Mucosa of gallbladder (tissue), 1 donor: Measurements from ENCODE around the gene RAB3GAP2. TPM values are rescaled to one million over a fixed set of nuclear protein-coding genes. Genes with fewer than 3 reads are reported as not detected.
"Not testable (repeated sequence)": the region's sequence is repeated elsewhere in the genome, so short reads cannot be mapped to it uniquely, and the experiment has no call there.

Experiments used
- DNase-seq: peaks from one replicate; pipeline ENCODE4 v3.0.0-alpha.2; 2020; ENCODE audit warnings: low spot score
- total RNA-seq: library from RNA; stranded (reverse); gene quantifications from one replicate; pipeline ENCODE4 v1.2.1, GENCODE V29; 2021
- donor health status: DM: no; HTN: no; CAD: no.

The RAB3GAP2 gene
- total RNA-seq, 1 donor from 2014 or later: 36.3 TPM

DNA sequence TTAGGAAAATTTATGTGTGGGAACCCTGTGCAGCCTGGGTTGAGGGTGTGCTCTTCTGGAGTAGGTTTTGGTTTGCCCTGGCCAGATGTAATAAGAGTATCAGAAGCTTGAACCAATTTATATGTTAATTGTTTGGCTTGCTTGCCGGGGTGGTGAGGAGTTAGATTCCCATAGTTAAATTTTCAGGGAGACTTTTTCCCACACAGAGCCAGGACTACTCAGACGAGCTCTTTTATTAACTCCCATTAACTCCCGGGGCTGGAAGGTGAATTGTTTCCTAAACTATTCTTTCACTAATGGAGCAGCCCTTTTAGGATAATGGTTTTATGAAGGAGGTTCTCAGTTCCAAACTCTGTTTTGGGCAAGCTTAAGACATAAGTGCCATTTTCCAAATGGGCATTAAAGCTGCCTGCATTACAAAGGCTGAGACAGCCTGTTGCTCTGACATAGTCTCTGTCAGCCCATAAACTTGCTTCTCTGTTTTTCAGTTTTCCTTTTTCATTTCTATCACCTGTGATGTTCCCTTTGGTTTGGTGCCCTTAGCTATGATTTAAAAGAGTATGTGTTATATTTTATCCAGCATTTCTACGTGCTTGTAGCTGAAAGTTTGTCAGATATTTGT lies 18.0 kb upstream of the RAB3GAP2 start:
- no peak for DNase-seq

DNA sequence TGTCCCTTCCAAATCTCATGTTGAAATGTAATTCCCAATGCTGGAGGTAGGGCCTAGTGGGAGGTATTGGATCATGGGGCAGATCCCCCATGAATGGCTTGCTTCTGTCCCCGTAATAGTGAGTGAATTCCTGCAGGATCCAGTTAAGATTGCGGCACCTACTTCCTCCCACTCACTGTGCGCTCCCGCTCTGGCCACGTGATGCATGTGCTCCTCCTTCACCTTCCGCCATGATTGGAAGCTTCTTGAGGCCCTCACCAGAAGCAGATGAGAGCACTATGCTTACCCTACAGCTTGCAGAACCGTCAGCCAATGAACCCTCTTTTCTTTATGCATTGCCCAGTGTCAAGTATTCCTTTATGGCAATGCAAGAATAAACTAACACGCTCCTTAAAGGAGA lies 14.9 kb upstream of the RAB3GAP2 start:
- DNase-seq: no peak

DNA sequence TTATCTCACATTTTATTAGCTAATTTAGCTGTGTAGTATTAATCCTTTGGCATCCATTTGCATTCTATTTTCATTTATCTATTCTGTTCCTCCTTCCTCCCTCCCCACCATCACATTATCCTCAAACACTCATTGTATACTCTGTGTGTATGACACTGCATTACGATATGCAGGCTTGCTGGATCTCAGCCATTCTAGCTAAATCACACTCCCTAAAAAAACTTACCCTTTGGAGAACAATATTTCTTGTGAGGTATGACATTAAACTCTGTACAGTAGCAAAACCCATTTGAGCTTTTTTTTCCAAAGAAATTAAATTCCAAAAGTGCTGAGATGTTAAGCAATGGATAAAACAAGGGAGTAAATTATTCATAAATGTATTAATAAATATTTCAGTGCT lies 11.4 kb upstream of the RAB3GAP2 start:
- DNase-seq: no peak

DNA sequence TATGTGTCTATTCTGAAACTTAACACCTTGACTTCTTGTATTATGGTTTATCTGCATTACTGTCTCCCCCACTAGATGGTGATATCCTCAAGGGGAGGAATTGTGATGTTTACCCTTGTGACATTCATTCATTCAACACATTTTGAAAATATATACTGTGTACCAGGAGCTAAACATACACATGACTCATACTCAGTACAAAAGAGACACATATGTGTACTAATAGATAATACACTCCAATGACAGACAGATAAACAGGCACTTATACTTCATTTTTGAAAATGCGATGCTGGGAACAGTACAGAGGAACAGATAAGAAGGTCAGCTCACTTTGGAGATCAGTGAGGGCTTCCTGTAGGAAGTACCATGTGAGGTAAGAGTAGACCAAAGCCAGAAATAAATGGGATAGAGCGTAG lies 8.9 kb upstream of the RAB3GAP2 start:
- DNase-seq: no peak

DNA sequence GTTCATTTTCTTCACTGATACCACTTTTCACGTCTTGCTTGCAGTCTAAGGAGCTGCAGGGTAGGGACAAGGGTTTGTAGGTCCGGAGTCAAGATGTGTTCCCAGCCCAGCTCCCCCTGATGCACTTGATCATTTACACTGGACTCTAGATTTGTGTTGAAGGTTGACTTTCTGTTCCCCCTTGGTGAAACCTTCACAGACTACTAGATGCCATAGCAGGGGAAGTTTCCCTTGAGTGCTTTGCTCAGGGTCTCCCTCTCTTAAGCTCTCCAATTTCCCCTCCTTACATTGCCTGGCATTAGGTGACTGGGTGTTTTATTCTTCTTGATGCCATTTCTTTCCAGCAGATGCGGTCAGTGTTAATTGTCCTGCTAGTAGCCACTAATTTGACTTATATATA lies 8.0 kb upstream of the RAB3GAP2 start:
- DNase-seq: no peak

DNA sequence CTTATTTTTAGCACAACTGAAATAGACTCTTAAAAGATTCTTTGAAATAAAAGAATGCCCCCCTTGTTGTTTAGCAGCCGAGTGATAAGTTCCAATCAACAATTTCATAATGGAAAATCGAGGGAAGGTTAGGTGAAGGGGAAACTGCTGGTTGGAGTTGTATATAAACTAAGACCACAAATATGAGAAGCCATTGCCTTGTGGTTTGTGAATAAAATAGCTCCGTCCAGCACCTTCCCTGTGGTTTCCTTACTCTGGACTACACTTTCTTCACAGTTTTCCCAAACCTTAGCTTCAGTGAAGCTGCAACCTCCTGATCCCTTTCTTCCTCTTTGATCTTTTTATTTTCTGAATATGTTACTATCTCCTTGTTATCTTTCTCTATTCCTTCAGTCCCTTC lies 6.7 kb upstream of the RAB3GAP2 start:
- DNase-seq: no peak

DNA sequence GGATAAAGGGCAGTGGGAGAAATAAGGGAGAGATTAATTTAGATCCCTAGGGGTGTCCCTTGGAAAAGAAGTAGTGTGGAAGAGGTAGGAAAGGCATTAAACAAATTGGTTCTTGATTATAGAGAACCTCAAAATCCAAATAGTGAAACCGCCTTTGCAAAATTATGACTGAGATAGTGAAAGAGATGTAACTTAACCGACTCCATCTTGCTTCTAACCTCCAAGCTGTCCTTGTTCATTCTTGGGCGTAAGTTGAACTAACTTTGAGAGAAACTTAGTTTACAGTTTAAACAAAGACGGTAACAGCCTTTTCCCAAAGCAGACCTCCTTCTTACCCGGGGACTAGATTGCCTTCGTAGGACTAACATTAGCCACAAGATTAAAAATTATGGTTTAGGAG lies 3.2 kb upstream of the RAB3GAP2 start:
- DNase-seq: no peak

DNA sequence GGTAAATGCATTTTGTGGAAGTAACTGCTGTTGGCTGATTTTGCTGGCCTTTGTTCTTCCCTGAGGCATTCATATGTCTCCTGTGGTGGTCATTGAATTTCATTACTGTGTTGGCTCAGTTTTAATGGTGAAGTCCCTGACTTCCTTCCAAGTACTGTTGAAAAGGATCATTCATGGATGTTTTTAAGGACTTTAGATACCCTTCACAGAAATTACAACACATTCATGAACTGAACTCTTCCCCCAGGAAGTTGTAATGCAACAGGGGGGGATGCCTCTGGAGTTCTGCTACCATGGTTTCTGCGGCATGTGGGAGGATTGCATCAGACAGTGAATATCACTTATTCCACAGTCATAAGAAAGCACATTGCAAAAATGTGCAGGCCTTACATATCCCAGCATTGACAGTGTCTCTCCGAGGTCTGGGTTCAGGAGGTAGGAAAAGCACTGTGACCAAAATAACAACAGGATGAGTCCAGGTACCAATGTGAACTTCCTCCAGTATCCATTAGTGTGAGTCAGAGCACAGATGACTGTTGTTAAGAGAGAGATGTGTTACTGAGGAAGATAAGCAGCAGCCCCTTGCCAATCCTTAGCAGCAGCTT lies 2.1 kb upstream of the RAB3GAP2 start:
- DNase-seq: no peak

DNA sequence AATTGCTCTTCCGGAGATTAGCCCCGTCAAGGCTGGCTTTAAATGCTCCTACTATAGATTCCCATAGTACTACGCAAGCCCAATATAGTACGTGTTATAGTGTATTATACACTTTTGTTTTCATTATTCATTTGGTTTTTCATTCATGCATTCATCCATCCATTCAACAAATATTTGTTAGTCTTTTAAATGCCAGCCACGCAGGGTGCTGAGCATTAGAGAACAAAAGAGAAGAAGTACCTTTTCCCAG lies 513 bp upstream of the RAB3GAP2 start:
- DNase-seq: no peak

DNA sequence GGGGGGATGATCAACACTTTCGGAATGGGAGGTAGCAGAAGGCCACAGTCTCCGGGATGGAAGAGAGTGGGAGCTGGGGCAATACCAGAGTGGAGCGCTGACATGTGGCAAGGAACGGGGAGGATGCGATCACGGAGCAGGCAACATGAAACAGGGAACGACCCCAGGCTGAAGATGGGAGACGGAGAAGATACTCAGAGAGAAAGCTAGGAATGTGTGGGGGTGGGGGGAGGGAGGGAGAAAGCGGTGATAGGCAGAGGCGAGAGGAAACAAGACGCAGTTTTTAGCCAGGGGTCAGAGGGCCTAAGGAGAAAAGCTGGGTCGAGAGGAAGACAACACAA lies 577 bp downstream of the RAB3GAP2 start:
- DNase-seq: no peak

DNA sequence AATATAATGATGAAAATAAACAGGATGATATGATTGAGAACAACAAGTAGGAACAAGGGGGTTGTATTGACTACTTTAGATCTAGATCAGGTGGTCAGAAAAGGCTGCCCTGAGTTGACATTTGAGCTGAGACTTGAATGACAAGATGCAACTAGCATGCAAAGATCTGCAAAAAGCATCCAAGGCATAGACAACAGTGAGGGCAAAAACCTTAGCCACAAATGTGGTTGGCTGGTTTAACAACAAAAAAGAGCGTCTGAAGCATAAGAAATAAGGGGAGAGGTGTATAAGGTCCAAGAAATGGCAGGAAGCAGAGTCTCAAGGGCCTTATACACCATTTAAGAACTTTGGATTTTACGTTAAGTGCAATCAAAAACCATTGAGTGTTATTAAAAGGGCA lies 3.2 kb downstream of the RAB3GAP2 start:
- DNase-seq: no peak

DNA sequence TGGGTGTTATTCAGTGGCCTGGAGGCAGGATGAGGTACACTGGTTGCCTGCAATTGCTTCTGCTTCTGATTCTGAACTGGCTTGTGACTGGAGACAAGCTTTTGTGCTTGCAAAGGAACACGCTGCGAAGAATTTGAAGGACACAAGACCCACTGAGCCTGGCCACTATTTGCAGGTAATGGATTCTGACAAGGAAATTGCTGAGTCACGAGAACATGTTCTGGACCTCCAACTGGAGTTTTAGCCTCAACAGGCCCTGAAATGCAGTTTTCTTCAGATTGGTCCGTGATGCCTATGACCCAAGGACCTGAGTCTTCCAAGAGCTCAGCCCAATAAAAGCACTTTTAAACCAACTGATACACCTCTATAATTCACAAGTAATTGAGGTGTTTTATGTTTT lies 4.6 kb downstream of the RAB3GAP2 start:
- no peak for DNase-seq

DNA sequence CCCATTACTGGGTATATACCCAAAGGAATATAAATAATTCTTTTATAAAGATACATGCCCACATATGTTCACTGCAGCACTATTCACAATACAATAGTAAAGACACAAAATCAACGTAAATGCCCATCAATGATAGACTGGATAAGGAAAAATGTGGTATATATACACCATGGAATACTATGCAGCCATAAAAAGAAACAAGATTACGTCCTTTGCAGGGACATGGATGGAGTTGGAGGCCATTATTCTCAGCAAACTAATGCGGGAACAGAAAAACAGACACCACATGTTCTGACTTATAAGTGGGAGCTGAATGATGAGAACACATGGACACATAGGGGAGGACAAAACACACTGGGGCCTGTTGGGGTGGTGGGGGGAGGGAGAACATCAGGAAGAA lies 12.0 kb downstream of the RAB3GAP2 start:
- DNase-seq: not testable (repeated sequence)

DNA sequence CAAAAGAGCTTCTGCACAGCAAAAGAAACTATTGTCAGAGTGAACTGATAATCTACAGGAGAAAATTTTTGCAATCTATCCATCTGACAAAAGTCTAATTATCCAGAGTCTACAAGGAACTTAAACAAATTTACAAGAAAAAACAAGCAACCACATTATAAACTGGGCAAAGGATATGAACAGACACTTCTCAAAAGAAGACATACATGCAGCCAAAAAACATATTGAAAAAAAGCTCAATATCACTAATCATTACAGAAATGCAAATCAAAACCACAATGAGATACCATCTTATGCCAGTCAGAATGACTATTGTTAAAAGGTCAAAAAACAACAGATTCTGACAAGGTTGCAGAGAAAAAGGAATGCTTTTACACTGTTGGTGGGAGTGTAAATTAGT lies 12.5 kb downstream of the RAB3GAP2 start:
- DNase-seq: not testable (repeated sequence)

DNA sequence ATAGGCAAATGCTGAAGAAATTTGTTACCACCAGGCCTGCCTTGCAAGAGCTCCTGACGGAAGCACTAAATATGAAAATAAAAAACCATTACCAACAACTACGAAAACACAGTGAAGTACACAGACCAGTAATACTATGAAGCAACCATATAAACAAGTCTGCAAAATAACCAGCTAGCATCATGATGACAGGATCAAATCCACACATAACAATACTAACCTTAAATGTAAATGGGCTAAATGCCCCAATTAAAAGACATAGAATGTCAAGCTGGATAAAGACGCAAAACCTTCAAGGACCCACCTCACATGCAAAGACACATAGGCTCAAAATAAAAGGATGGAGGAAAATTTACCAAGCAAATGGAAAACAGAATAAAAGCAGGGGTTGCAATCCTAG lies 16.1 kb downstream of the RAB3GAP2 start:
- DNase-seq: not testable (repeated sequence)

DNA sequence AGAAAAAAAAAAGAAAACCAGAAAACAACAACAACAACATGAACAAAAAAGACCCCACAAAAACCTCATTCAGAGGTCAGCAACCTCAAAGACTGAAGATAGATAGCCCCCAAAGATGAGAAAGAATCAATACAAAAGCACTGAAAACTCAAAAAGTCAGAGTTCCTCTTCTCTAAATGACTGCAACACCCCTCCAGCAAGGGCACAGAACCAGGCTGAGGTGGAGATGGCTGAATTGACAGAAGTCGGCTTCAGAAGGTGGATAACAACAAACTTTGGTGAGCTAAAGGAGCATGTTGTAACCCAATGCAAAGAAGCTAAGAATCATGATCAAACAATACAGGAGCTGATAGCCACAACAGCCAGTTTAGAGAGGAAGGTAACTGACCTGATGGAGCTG lies 17.0 kb downstream of the RAB3GAP2 start:
- DNase-seq: no peak

DNA sequence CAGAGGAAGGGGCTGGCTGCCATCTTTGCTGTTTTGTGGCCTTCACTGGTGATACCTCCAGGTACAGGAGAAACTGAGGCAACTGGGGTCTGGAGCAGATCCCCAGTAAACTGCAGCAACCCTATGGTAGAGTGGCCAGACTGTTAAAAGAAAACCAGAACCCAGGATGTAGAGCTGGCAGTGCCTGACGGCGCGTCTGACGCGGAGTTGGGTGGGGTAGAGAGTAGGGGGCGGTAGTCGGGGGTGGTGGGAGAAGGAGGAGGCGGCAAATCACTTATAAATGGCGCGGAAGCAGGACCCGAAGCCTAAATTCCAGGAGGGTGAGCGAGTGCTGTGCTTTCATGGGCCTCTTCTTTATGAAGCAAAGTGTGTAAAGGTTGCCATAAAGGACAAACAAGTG lies 19.0 kb downstream of the RAB3GAP2 start:
- not testable (repeated sequence) for DNase-seq

DNA sequence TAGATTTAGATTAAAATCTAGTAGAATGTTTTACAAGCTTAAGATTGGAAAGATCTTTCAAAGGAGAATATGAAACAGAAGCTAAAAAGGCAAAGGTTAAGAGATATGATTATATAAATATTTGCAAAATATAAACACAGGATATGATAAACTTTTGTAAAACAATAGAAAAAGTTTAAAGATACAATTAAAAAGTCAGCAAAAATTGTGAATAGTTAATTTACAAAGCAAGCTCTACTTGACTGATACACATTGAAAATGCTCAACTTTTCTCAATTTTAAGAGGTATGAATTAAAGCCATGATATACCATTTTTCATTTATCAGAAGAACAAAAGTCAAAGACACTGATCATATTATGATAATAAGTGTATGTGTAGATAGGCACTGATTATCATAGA lies 21.0 kb downstream of the RAB3GAP2 start:
- no peak for DNase-seq

DNA sequence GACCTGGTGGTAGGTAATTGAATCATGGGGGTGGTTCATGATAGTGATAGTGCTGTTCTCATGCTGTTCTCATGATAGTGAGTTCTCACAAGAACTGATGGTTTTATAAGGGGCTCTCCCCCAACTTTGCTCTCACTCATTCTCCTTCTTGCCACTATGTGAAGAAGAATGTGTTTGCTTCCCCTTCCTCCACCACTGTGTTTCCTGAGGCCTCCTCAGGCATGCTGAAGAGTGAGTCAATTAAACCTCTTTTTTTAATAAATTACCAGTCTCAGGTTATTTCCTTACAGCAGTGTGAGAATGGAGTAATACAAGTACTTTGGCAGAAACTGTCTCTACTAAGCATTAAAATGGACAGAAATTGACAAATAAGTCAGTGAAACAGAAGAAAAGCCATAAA lies 21.6 kb downstream of the RAB3GAP2 start:
- no peak for DNase-seq

DNA sequence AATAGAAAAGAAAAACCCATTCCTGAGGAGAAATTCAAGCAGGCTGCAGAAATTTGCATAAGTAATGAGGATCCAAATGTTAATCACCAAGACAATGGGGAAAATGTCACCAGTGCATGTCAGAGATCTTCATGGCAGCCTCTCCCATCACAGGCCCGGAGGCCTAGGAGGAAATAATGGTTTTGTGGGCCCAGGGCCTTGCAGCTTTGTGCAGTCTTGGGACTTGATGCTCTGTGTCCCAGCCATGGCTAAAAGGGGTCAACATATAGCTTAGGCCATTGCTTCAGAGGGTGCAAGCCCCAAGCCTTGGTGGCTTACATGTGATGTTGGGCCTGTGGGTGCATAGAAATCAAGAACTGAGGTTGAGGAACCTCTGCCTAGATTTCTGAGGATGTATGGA lies 22.7 kb downstream of the RAB3GAP2 start:
- DNase-seq: no peak

DNA sequence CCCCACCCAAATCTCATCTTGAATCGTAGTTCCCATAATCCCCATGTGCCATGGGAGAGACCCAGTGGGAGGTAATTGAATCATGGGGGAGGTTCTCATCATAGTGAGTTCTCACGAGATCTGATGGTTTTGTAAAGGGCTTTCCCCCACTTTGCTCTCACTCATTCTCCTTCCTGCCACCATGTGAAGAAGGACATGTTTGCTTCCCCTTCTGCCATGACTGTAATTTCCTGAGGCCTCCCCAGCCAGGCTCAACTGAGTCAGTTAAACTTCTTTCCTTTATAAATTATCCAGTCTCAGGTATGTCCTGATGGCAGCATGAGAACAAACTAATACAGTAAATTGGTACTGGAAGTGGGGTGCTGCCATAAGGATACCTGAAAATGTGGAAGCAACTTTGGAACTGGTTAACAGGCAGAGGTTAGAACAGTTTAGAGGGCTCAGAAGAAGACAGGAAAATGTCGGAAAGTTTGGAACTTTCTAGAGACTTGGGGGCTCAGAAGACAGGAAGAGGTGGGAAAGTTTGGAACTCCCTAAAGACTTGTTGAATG lies 23.5 kb downstream of the RAB3GAP2 start:
- not testable (repeated sequence) for DNase-seq

DNA sequence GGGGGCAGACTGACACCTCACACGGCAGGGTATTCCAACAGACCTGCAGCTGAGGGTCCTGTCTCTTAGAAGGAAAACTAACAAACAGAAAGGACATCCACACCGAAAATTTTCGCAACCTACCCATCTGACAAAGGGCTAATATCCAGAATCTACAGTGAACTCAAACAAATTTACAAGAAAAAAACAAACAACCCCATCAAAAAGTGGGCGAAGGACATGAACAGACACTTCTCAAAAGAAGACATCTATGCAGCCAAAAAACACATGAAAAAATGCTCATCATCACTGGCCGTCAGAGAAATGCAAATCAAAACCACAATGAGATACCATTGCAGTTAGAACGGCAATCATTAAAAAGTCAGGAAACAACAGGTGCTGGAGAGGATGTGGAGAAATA lies 26.4 kb downstream of the RAB3GAP2 start:
- DNase-seq: not testable (repeated sequence)

DNA sequence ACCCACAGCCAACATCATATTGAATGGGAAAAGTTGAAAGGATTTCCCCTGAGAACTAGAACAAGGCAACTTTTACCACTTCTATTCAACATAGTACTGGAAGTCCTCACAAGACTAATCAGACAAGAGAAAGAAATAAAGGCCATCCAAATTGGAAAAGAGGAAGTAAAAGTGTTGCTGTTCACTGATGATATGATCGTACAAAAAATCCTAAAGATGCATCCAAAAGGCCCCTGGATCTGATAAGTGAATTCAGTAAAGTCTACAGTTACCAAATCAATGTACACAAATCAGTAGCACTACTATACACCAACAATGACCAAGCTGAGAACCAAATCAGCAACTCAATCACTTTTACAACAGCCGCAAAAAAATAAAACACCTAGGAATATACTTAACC lies 28.3 kb downstream of the RAB3GAP2 start:
- no peak for DNase-seq

DNA sequence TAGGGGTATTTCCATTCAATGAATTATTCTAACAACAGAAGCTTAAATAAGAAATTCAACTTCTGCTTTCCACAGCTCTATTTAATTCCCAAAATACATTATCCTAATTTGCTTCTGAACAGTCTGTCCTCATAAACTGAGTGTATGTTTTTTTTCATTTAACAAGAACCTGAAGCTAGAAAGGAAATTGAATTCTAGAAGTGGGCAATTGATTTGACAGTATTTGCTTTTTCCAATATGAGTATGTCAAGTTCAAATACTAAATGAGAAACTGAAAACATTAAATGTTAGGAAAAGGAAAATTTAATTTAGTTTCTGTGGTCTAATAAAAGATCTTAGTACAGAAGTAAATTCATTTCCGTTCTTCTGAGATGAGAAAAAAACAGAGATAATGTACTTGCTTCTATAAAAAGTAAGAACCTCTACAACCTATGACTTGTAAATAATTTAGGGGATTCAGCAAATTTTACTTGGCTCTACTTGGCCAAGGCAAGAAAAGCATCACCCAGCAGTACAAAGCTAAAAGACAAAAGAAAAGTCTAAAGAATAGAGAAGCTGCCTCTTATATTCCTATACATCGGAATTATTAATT lies 31.1 kb downstream of the RAB3GAP2 start:
- no peak for DNase-seq
